Measurements from ENCODE around the gene ADAM33.

DNA sequence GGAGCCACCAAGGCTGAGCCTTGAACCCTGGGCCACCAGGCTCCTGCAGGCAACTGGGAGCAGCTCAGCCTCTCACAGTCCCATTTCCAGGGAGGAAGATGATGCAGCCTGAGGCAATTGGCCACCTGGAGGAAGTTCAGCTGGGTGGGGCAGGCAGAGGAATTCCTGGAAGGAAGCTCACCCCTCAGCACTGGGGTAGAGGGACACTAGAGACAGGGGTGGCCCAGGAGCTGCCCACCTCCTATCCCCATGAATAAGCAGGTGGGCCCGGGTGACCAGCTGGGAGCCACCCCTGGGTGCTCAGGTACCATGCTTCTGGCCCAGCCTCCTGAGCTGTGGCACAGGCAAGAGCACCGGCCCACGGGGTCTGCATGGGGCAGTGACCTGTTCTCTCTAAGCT, 47.1 kb upstream of the ADAM33 start:
- TF ChIP-seq GATA2 (IDR thresholded peaks at IDR 0.05; ENCODE audit: low read depth, low read length) = no peak
- TF ChIP-seq GATA3 (IDR thresholded peaks at IDR 0.05; ENCODE audit: low read depth, low read length) = no peak
